Fibroblast of lung (primary cell): ENCODE measurements around the gene SCUBE1.

ENCODE experiments used
- EZH2 ChIP-seq: IDR thresholded peaks from 2 replicates; pipeline ENCODE4 v1.5.1; 2012; ENCODE audit warnings: low read length, control low read depth, mild to moderate bottlenecking; ENCODE audit errors: missing control alignments
- TF ChIP-seq, protein P1 (sequence below), 2 donors: IDR thresholded peaks in 1 of 2; conservative IDR thresholded peaks in 1 of 2; 1 replicate in 1 of 2; 2 replicates in 1 of 2; pipeline ENCODE4 v1.5.1; 2011 to 2012; ENCODE audit warnings: low read length in 2 of 2, control low read depth in 1 of 2, inconsistent platforms in 1 of 2, low read depth in 1 of 2, mild to moderate bottlenecking in 1 of 2

DNA sequence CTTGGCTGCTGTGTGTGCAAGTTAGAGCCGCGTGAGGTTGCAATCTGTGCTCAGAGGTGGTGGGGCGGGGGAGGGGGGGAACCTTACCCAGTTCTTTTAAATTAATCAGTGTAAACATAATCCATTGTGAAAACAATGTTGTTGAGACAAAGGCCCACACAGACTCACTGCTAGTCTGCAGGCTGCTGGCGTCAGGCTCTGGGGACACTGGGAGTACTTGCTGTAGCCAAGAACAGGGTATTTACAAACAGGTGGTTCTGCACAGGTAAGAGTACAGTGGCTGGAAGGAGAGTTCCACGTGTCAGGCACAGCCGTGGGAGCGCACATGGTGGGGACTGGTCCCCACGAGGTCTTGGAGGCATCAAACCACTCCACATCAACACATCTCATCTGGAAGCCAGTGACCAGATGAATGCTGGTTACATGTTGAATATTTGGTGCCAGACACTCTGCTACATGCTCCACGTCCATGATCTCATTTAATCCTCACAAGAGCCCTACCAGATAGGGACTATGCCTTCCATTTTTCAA, 27.4 kb downstream of the SCUBE1 start:
- no peak for TF ChIP-seq EZH2
- TF ChIP-seq, protein P1, sequence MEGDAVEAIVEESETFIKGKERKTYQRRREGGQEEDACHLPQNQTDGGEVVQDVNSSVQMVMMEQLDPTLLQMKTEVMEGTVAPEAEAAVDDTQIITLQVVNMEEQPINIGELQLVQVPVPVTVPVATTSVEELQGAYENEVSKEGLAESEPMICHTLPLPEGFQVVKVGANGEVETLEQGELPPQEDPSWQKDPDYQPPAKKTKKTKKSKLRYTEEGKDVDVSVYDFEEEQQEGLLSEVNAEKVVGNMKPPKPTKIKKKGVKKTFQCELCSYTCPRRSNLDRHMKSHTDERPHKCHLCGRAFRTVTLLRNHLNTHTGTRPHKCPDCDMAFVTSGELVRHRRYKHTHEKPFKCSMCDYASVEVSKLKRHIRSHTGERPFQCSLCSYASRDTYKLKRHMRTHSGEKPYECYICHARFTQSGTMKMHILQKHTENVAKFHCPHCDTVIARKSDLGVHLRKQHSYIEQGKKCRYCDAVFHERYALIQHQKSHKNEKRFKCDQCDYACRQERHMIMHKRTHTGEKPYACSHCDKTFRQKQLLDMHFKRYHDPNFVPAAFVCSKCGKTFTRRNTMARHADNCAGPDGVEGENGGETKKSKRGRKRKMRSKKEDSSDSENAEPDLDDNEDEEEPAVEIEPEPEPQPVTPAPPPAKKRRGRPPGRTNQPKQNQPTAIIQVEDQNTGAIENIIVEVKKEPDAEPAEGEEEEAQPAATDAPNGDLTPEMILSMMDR (conservative IDR thresholded peaks at IDR 0.05 in 1 of 2, IDR thresholded peaks at IDR 0.05 in 1 of 2; ENCODE audit: low read depth in 1 of 2, low read length in 2 of 2): no peak
